ENCODE data around the gene ANKRD6.

ANKRD6 gene

DNA sequence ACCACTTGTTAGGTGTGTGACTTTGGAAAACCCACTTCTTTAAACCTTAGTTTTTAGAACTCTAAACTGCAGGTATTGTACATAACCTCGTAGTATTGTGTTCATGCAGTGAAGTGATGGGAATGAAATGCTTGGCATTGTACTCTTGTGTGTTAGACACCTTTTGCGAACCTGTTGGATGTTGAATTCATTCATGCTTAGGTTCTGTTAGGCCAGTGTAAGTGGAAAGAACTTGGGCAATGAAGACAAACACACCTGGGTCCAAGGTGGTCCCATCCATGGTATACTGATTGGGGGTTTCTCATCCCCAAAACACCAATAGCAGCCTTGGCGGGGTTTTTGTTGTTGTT, 1.2 kb downstream of the ANKRD6 start:
- TF ChIP-seq, protein P1, sequence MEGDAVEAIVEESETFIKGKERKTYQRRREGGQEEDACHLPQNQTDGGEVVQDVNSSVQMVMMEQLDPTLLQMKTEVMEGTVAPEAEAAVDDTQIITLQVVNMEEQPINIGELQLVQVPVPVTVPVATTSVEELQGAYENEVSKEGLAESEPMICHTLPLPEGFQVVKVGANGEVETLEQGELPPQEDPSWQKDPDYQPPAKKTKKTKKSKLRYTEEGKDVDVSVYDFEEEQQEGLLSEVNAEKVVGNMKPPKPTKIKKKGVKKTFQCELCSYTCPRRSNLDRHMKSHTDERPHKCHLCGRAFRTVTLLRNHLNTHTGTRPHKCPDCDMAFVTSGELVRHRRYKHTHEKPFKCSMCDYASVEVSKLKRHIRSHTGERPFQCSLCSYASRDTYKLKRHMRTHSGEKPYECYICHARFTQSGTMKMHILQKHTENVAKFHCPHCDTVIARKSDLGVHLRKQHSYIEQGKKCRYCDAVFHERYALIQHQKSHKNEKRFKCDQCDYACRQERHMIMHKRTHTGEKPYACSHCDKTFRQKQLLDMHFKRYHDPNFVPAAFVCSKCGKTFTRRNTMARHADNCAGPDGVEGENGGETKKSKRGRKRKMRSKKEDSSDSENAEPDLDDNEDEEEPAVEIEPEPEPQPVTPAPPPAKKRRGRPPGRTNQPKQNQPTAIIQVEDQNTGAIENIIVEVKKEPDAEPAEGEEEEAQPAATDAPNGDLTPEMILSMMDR (IDR thresholded peaks at IDR 0.05; ENCODE audit: borderline replicate concordance, insufficient read depth, low read depth, low read length), result no peak
- H3K4me3 ChIP-seq (ENCODE audit: low read depth, low read length), result no peak overlapping the region

DNA sequence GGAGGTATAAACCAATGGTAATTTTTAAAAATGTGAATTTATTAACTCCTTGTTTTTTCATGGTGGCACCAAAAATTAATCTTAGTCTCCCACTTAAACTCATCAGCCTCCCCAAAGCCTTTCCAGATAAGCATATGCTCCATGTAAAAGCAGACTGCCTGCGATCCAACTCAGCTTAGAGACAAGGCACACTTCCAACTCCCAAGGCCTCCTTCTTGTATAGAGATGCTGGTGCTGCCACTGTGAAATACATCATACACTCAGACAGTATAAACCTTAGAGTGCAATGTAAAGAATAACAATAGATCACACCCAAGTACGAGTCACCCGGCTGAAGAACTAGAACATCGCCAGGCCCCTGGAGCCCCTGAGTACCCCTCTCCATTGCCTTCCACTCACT, 2.0 kb downstream of the ANKRD6 start:
- no peak overlapping the region for H3K4me3 ChIP-seq (ENCODE audit: low read depth, low read length)
- TF ChIP-seq, protein P1 (IDR thresholded peaks at IDR 0.05; ENCODE audit: borderline replicate concordance, insufficient read depth, low read depth, low read length), result no peak

DNA sequence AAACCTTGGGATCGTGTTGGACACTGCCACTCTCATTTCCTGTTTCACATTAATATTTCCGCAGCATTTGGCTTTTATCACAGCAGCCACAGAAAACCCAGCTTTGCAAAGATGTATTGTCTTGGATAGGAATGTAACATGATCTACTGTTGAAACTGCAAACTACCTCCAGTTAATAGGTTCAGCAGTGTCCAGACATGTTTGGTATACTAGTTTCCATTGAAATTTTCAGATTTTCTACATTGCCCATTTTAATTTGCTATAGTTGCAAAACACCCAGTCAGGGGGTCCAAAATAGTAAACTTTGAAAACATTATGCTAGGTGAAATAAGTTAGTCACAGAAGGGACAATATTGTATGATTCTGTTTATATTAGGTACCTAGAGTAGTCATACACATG, 3.3 kb downstream of the ANKRD6 start:
- H3K4me3 ChIP-seq (ENCODE audit: low read depth, low read length), result no peak overlapping the region
- TF ChIP-seq, protein P1 (IDR thresholded peaks at IDR 0.05; ENCODE audit: borderline replicate concordance, insufficient read depth, low read depth, low read length), result no peak

DNA sequence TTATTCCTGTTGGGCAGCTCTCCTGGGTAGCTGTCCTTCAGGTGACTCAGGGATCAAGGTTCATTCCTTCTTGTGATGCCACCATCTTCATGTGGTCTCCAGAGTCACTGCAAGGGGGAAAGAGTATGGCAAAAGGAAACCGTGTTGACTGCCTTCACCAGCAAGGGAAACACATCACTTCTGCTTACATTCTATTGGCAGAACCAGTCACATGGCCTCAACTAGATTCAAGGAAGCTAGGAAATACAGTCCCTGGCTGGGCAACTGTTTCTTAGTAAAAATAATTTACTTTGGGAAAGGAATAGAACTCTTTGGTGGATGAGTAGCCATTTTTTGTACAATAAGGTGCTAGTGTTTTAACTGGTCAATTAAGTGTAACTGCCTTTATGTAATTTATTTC, 5.3 kb downstream of the ANKRD6 start:
- TF ChIP-seq, protein P1 (IDR thresholded peaks at IDR 0.05; ENCODE audit: borderline replicate concordance, insufficient read depth, low read depth, low read length), result no peak
- no peak overlapping the region for H3K4me3 ChIP-seq (ENCODE audit: low read depth, low read length)

DNA sequence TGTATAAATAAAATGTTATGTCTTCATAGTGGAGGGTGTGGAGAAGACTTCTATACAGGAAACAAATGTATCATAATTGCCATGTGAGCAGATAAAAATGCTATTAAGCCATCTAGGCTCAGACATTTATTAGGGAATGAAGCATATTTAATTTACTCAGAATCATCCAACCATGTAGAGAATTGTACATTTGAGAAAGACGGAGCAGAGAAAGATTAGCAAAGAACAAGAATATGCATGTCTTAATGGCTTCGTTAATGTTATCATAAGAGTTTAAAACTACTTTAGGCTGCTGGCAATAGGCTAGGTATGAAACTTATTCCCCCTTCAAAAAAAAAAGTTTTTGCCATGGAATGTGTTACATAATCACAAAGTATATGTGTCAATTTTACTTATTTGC, 6.1 kb downstream of the ANKRD6 start:
- TF ChIP-seq, protein P1 (IDR thresholded peaks at IDR 0.05; ENCODE audit: borderline replicate concordance, insufficient read depth, low read depth, low read length), result no peak
- no peak overlapping the region for H3K4me3 ChIP-seq (ENCODE audit: low read depth, low read length)

DNA sequence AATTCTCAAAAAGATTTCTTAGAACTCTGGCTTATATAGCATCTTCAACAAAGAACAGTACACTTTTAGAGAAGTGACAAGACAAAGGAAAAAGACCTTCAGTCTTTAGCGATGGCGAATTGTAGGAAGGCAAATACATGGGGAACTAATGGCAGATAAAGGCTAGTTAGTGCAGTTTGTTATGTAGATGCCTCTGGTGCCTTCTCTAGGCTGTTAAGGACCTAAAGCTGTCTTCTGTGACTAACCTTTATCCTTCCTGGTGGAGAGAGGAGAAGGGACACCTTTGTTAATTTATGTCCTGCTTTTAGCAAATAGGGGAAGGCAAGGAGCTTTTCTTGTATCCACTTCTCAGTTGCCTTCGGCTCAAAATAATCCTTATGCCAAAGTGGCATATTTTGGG, 7.2 kb downstream of the ANKRD6 start:
- TF ChIP-seq, protein P1 (IDR thresholded peaks at IDR 0.05; ENCODE audit: borderline replicate concordance, insufficient read depth, low read depth, low read length), result no peak
- H3K4me3 ChIP-seq (ENCODE audit: low read depth, low read length), result no peak overlapping the region

DNA sequence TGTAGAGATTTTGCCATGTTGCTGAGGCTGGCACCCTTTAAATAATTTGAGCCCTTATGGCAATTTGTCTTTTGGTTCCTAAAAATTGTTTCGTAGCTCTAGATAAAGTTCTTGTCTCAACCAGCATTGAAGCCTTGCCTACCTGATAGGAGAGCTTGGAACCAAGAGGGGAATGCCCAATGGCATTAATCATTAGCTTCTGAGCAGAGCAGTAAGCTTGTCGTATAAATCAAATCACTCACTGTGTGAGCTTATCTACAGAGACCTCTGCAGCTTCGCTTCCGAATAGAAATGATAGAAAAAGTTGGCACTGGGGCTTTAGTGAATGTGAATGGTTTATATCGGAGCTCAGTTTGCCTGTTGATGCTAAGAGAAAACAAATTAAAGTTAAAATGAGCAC, 10.7 kb downstream of the ANKRD6 start:
- H3K4me3 ChIP-seq (ENCODE audit: low read depth, low read length), result no peak overlapping the region
- TF ChIP-seq, protein P1 (IDR thresholded peaks at IDR 0.05; ENCODE audit: borderline replicate concordance, insufficient read depth, low read depth, low read length), result no peak

Measured in GM12875 (cell line).